Prostate gland (tissue), 2 donors: ENCODE results near the gene NKX3-2.

Experiments
- CTCF ChIP-seq, 4 experiments: fragments of 200-600 bp in 2 of 4; fragments of 450-650 bp in 2 of 4; sonication (generic) in 2 of 4; IDR thresholded peaks; 1 replicate in 3 of 4; 2 replicates in 1 of 4; pipeline ENCODE4 v1.5.1; 2016 to 2019; ENCODE audit warnings: antibody characterized with exemption in 4 of 4, mild to moderate bottlenecking in 2 of 4, moderate library complexity in 2 of 4
- POLR2A ChIP-seq: fragments of 450-650 bp; IDR thresholded peaks from one replicate; pipeline ENCODE4 v1.6.1; 2016; ENCODE audit warnings: antibody characterized with exemption, mild to moderate bottlenecking

DNA sequence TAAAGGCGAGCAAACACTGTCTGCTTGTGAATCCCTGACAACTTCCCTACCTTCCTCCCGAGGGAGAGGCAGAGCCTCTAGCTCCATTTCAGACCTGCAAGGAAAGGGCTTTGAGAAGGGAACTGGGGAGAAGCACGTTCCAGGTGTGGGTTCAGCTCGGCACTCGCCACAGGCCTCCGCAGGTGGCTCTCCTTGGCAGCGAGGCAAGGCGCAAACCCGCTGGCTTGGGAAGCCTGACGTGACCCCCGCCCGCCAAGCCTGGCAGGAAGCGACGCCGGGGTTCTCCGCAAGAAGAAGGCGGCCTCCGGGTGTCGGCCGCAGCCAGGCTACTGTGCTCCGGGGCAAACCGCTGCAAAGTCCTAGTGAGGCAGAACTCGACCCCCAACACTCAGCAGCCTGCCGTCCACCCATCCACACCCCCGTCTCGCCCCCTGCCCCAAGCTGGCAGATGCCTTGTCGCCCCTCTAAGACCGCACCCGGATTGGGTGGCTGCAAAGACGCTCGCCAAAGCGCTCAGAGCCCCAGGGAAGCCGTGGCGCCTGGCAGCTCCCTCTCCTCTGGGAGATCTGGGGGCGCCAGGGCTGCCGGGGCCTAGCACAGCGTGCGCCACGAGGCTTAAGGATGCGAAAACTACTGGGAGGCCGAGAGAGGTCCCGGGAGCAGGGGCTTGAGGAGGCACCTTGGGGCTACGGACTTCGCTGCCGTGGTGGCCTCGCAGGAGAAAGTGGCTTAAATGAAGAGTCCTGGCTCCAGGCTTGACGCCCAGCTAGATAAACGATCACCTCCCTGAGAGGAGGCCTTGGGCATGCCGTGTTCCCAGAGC, 21.8 kb downstream of the NKX3-2 start:
- TF ChIP-seq POLR2A (no peak), CTCF (IDR thresholded peaks at IDR 0.05) (no peak)
